Panc1 (cell line): ENCODE results near the gene CCDC86.

Source experiments
- POLR2AphosphoS5 ChIP-seq: IDR thresholded peaks from 2 replicates; pipeline ENCODE4 v1.6.1; 2012; ENCODE audit warnings: mild to moderate bottlenecking, low read depth, low read length, moderate library complexity
- SIN3A ChIP-seq: IDR thresholded peaks from 2 replicates; pipeline ENCODE4 v1.6.1; 2012; ENCODE audit warnings: low read depth, mild to moderate bottlenecking, low read length, moderate library complexity, borderline replicate concordance; ENCODE audit not compliant: insufficient read depth
- TF ChIP-seq, protein P1 (sequence below): fragments of 450-650 bp; IDR thresholded peaks from 2 replicates; pipeline ENCODE4 v1.5.1; 2017; ENCODE audit warnings: mild to moderate bottlenecking

DNA sequence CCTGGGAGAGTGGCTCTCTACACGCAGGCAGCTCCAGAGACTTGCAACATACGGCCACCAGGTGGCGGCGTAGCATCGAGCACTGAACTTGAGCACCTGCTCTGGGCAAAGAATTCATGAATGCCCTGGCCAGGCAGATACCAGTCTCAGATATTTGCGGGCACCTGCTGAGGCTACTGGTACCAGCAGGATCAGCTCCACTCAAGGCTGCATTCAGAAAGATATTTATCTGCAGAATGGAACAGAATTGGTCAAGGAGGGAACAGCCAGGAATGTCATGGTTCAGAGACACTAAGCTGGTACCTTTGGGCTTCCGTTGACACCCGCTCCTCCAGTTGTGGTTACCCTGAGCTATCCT, 10.8 kb upstream of the CCDC86 start:
- TF ChIP-seq, protein P1, sequence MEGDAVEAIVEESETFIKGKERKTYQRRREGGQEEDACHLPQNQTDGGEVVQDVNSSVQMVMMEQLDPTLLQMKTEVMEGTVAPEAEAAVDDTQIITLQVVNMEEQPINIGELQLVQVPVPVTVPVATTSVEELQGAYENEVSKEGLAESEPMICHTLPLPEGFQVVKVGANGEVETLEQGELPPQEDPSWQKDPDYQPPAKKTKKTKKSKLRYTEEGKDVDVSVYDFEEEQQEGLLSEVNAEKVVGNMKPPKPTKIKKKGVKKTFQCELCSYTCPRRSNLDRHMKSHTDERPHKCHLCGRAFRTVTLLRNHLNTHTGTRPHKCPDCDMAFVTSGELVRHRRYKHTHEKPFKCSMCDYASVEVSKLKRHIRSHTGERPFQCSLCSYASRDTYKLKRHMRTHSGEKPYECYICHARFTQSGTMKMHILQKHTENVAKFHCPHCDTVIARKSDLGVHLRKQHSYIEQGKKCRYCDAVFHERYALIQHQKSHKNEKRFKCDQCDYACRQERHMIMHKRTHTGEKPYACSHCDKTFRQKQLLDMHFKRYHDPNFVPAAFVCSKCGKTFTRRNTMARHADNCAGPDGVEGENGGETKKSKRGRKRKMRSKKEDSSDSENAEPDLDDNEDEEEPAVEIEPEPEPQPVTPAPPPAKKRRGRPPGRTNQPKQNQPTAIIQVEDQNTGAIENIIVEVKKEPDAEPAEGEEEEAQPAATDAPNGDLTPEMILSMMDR: peak; percentile 94
- TF ChIP-seq POLR2AphosphoS5 (no peak), SIN3A (no peak)
